HUES48 (cell line): ENCODE measurements around the gene IGSF9B.

ENCODE experiments used
- H3K27ac ChIP-seq: one replicate; pipeline ENCODE4 v1.7.0; 2013; ENCODE audit warnings: low read depth, low read length, inconsistent platforms
- H3K27me3 ChIP-seq: 2 replicates; pipeline ENCODE4 v1.6.1; 2013; ENCODE audit warnings: mild to moderate bottlenecking, low read length; ENCODE audit not compliant: control insufficient read depth, insufficient read depth
- H3K36me3 ChIP-seq: 2 replicates; pipeline ENCODE4 v1.6.1; 2013; ENCODE audit warnings: low read length; ENCODE audit not compliant: control insufficient read depth, insufficient read depth
- H3K4me1 ChIP-seq: 2 replicates; pipeline ENCODE4 v1.6.1; 2013; ENCODE audit warnings: mild to moderate bottlenecking, low read length; ENCODE audit not compliant: control insufficient read depth, insufficient read depth
- H3K4me3 ChIP-seq: 2 replicates; pipeline ENCODE4 v1.5.1; 2013; ENCODE audit warnings: mild to moderate bottlenecking, low read depth, low read length
- H3K9ac ChIP-seq: 2 replicates; pipeline ENCODE4 v1.6.1; 2013; ENCODE audit warnings: mild to moderate bottlenecking, low read depth, low read length, moderate library complexity
- H3K9me3 ChIP-seq: 2 replicates; pipeline ENCODE4 v1.6.1; 2013; ENCODE audit warnings: low read length; ENCODE audit not compliant: control insufficient read depth, insufficient read depth

The IGSF9B gene

GRCh38 chr11:133918608-133919260 lies 38.0 kb downstream of the IGSF9B start:
- Histone ChIP-seq H3K4me3 (peak overlapping the region; percentile 48), H3K4me1 (0 out of 2 replicates have a peak, but pooled peaks cover 7% of the 10 kb centered on the region), H3K9ac (no peak overlapping the region), H3K27me3 (no peaks in the 10 kb centered on the region), H3K27ac (peak overlapping the region; percentile 71), H3K36me3 (peaks cover 74% of the 10 kb centered on the region), H3K9me3 (no peaks in the 10 kb centered on the region)

DNA sequence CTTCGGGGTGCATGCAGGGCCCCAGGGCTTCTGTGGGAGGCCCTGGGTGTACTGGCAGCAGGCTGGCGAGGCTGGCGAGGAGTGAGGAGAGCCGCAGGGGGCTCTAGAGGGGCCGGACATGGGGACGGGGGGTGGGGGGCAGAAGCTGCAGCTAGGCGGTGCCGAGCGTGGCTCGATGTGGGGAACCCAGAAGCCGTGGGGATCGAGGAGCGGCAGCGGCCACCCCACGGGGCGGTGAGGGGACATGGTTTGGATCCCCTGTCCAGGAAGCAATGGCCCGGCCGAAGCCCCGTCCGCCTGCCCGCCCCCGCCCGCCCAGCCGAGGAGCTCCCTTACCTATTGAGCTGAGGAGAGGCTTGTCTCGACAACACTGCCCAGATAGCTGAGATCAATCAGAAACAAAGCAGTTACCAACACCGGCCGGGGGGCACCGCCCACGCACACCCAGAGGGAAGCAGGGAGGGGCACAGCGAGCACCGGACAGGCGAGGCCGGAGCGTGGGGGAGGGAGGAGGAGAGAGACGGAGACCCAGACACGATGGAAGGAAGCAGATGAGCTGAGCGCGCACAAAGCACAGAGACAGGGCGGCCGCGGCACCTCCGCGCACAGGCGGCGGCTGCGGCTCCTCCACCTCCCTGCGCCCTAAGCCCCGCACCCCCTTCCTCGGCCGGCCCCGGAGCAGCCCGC lies 38.7 kb downstream of the IGSF9B start:
- Histone ChIP-seq H3K27ac (peak overlapping the region; percentile 71), H3K36me3 (peaks cover 74% of the 10 kb centered on the region), H3K9ac (no peak overlapping the region), H3K4me3 (peak overlapping the region; percentile 48; the same call in 1 of the 2 replicates), H3K4me1 (0 out of 2 replicates have a peak, but pooled peaks cover 7% of the 10 kb centered on the region), H3K27me3 (no peaks in the 10 kb centered on the region), H3K9me3 (no peaks in the 10 kb centered on the region)

DNA sequence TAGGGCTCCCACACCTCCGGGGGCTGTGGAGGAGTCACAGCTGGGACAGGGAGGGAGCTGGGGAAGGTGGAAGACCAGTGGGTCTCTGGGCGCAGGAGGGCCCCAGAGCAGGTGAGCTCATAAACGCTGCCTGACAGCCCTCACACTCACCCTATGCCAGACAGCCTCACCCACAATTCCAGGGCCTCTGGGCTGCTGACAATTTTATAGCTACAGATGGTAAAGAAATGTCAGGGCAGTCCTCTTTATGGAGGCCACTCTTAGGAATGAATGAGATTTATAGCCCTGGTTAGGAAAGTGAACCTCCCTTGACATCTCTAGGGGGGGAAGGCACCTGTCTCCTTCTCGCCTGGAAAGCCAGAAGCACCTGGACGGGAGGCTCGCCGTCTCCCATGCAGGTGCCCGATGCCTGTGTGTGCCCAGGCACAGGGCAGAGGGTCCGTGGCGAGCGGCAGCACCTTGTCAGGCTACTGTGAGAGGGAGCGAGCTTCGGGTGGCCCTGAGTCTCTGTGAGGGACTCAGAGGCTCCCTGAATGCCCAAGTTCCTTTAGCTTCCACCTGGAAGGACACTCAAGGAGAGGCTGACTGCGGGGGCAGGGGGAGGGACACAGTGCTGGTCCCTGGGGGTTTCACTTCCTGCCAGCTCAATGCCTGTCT lies 39.9 kb downstream of the IGSF9B start:
- Histone ChIP-seq H3K4me3 (no peak overlapping the region), H3K4me1 (0 out of 2 replicates have a peak, but pooled peaks cover 7% of the 10 kb centered on the region)

GRCh38 chr11:133913761-133914160 lies 43.0 kb downstream of the IGSF9B start:
- Histone ChIP-seq H3K27me3 (no peaks in the 10 kb centered on the region), H3K4me3 (no peak overlapping the region), H3K4me1 (no peaks in the 10 kb centered on the region), H3K36me3 (peaks cover 82% of the 10 kb centered on the region), H3K9ac (no peak overlapping the region), H3K27ac (no peak overlapping the region), H3K9me3 (no peaks in the 10 kb centered on the region)

More for the DNA sequence above, 39.9 kb downstream of the IGSF9B start:
- no peaks in the 10 kb centered on the region for H3K27me3 ChIP-seq
- no peak overlapping the region for H3K9ac ChIP-seq
- peaks cover 74% of the 10 kb centered on the region for H3K36me3 ChIP-seq
- H3K9me3 ChIP-seq: no peaks in the 10 kb centered on the region
- H3K27ac ChIP-seq: no peak overlapping the region

- H3K9me3 ChIP-seq: no peaks in the 10 kb centered on the region
- H3K4me1 ChIP-seq: no peaks in the 10 kb centered on the region
- no peaks in the 10 kb centered on the region for H3K27me3 ChIP-seq
- peaks cover 95% of the 10 kb centered on the region for H3K36me3 ChIP-seq
- no peak overlapping the region for H3K4me3 ChIP-seq
- no peak overlapping the region for H3K9ac ChIP-seq
- H3K27ac ChIP-seq: no peak overlapping the region
Observed at GRCh38 chr11:133911171-133911570, 45.6 kb downstream of the IGSF9B start.

DNA sequence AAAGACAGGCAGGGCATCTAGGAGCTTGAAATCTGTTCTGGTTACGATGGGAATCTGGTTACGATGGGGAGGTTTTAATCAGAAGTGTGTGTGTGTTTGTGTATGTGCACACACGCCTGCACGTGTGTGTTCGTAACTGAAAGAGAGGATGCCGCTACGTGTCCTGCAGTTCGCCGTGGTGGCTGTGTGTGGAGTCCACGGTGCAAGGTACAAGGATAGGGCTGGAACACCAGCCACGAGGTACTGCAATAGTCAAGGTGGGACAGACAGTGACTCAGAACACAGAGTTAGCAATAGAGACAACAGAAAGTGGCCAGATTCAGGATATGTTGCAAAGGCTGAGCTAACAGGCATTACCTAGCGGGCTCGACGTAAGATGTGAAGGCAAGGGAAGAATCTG lies 46.7 kb downstream of the IGSF9B start:
- Histone ChIP-seq H3K27ac (no peak overlapping the region), H3K27me3 (no peaks in the 10 kb centered on the region), H3K36me3 (peaks cover 91% of the 10 kb centered on the region), H3K9me3 (no peaks in the 10 kb centered on the region), H3K4me3 (no peak overlapping the region), H3K9ac (no peak overlapping the region), H3K4me1 (no peaks in the 10 kb centered on the region)

GRCh38 chr11:133908827-133909226 lies 47.9 kb downstream of the IGSF9B start:
- Histone ChIP-seq H3K9me3 (no peaks in the 10 kb centered on the region), H3K4me3 (no peak overlapping the region), H3K36me3 (peaks cover 82% of the 10 kb centered on the region), H3K27ac (no peak overlapping the region), H3K9ac (no peak overlapping the region), H3K27me3 (no peaks in the 10 kb centered on the region), H3K4me1 (no peaks in the 10 kb centered on the region)

- Histone ChIP-seq H3K27me3 (no peaks in the 10 kb centered on the region), H3K36me3 (peaks cover 77% of the 10 kb centered on the region), H3K4me1 (no peaks in the 10 kb centered on the region), H3K9me3 (no peaks in the 10 kb centered on the region), H3K4me3 (no peak overlapping the region), H3K27ac (no peak overlapping the region), H3K9ac (no peak overlapping the region)
Observed at GRCh38 chr11:133907841-133908241, 48.9 kb downstream of the IGSF9B start.

GRCh38 chr11:133907216-133907615 lies 49.6 kb downstream of the IGSF9B start:
- Histone ChIP-seq H3K4me3 (no peak overlapping the region), H3K4me1 (no peaks in the 10 kb centered on the region), H3K27ac (no peak overlapping the region), H3K27me3 (no peaks in the 10 kb centered on the region), H3K9ac (no peak overlapping the region), H3K36me3 (peaks cover 71% of the 10 kb centered on the region), H3K9me3 (no peaks in the 10 kb centered on the region)

GRCh38 chr11:133906746-133907145 lies 50.0 kb downstream of the IGSF9B start:
- Histone ChIP-seq H3K27ac (no peak overlapping the region), H3K4me3 (no peak overlapping the region), H3K4me1 (no peaks in the 10 kb centered on the region), H3K9me3 (no peaks in the 10 kb centered on the region), H3K9ac (no peak overlapping the region), H3K27me3 (no peaks in the 10 kb centered on the region), H3K36me3 (peaks cover 66% of the 10 kb centered on the region)

DNA sequence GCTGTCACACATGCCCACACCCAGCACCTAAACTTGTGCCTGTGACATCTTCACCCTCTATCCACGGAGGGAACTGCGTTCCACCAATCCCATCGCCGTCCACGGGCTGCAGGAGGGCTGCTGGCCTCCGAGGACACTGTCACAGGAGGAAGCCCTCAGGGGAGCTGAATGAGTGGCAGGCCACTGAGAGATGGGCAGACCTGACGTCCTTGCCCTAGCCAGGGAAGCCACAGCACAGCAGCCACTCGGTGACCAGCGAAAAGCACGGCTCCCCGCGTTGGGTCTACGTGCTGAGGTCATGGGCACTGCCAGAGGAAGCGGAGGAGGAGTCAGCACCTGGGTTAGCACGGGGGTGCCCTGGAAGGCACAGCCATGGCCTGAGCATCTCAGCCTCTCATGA lies 50.5 kb downstream of the IGSF9B start:
- no peak overlapping the region for H3K9ac ChIP-seq
- no peak overlapping the region for H3K27ac ChIP-seq
- peaks cover 61% of the 10 kb centered on the region for H3K36me3 ChIP-seq
- H3K4me3 ChIP-seq: no peak overlapping the region
- H3K9me3 ChIP-seq: no peaks in the 10 kb centered on the region
- no peaks in the 10 kb centered on the region for H3K27me3 ChIP-seq
- H3K4me1 ChIP-seq: no peaks in the 10 kb centered on the region
